Frontal cortex (tissue), 4 donors: ENCODE measurements around the gene ASTN1. TPM values are rescaled to one million over a fixed set of nuclear protein-coding genes. Genes with fewer than 3 reads are reported as not detected.

Experiments used
- DNase-seq, 2 donors: peaks; one replicate each; pipeline ENCODE4 v3.0.0; 2012; ENCODE audit warnings: low spot score in 2 of 2
- FAIRE-seq: peaks from 2 replicates; lab custom pipeline; 2012; peaks lifted over from hg19 to GRCh38; lab: Jason Lieb, UNC
- total RNA-seq: library from RNA; depleted of rRNA; stranded (reverse); fragments of >200 nt; gene quantifications from one replicate; pipeline ENCODE4 v1.2.3, GENCODE V29; 2014
- donor health status: control.
- donor health status: control.
- donor health status: control.

ASTN1 gene
- 59.1 TPM for total RNA-seq

DNA sequence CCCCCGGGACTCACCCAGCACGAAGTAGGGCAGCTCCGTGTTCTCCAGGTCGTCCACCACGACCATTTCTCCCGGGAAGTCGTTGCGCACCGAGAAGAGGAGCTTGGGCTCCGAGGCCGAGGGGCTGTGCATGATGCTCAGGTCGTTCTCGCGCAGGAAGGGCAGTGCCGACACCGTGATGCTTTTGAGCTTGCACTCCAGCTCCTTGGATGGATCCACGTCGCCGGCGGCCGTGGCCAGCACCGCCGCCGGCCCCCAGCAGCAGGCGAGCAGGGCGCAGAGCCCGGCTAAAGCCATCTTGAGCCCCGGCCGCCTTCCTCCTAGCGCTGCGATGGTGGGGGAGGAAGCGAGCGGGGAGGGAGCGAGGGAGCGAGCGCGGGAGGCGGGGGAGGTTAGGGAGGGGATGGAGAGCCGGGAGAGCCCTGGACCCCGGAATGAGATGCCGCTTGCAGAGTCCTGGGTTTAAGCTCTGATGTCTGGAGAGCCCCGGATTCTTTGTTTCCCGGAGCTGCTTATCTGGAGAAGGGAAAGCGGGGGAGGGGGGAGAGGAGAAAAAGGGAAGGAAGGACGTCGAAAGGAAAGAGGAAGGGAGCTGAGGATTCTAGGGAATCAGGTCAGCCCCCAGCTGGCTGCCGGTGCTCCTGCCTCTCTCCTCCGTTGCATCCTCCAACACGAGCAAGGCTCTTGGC lies at the start of gene ASTN1:
TSS of gene ASTN1 (minus strand) at position 333 of the 689 bp plus-strand sequence. CDS start at position 297, 36 bp downstream.
- DNase-seq (peak; percentile 54 to 55), FAIRE-seq (no peak)

DNA sequence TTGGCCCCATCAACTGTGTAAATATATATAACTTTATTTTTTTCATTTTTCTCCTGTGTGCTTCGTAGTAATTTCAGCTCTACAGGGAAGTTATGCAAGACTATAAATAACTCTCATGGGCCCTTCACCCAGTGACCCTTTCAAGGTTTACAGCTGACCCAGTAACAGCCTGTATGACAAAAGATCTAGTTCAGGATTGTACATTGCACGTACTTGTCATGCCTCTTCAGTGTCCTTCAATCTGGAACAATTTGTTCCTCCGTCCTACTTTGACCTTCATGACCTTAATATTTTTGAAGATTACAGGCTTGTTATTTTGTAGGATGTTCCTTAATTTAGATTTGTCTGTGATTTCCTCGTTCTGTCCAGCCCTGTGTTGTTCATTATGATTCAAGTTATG lies 46.7 kb upstream of the ASTN1 start:
- DNase-seq (no peak), FAIRE-seq (no peak)

DNA sequence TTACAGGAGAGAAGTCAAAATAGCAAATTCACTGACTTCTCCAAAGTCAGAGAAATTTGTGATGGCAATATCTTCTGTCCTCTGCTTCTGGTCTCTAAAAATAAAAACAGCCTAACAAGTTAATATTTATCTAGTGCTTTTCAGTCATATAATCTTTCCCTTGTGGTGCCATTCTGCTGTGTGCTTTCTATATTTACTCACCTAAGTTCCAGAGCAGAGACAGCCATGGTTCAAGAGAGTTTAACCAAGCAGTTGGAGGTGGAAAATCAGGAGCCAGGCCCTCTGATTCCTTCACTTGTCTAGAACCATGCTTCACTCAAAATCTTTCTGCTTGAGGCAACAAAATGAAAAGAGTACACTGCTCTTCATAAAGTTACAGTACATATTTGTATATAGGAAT lies 45.6 kb upstream of the ASTN1 start:
- FAIRE-seq: no peak

DNA sequence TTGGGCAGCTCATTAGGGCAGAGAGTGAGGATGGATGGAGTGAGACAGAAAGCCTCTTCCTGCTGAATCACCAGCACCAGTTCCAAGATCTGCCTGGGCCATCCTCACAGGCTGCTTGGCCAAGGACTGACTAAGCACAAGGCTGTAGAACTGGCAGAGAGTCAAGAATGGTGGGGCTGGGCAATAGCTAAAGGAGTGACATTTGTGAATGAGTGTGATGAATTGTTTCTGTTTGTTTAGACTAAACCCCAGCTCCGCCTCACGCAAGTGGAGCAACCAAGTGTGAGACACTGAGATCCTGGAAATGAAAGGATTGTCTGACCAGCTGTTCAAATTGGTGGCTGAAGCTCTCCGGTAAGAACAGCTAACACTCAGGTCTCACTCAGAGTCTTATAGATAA lies 44.8 kb upstream of the ASTN1 start:
- FAIRE-seq (no peak), DNase-seq (peak in 1 of 2 donors; percentile 40)

More for the DNA sequence above, 45.6 kb upstream of the ASTN1 start:
- DNase-seq: no peak

DNA sequence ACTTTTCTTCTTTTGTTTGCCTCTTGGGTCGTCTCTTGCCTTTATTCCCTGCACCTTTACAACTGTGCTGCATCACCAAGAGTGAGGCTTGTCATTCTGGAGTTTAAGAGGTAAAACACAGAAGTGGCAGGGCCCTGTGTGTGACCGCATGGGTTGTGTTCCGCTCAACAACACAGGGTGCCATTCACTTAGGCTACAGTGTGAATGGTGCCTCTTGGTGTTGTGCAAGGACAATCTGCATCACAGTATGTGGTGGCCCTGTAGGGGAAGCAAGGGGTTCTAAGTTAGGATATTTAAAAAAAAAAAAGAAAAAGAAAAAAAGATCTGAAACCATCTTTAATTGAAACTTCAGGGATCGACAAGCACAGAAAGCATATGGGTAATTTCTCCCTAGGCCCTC lies 44.4 kb upstream of the ASTN1 start:
- FAIRE-seq (no peak), DNase-seq (no peak)

DNA sequence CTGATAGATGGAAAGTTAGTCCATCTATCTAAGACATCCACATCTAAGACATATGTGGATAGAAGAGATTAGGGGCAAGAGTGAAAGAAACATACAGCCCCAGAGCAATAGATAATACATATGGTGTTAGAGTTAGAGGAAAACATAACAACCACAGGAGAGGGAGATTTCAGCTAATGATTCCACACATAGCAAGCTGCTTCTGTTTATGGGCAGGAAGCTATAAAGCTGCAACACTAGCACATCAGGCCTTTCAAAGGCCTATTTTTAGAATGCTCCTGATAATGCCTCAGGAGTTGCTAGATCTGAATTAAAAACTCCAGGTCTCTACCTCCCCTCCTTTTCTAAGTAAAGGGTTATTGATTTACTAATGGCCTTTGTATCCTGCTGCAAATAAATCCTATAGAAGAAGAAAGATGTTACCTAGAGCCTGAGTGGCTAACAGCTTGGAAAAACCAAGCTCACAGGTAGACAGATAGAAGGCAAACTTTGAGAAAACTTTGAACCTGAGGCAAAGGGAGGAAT lies 42.4 kb upstream of the ASTN1 start:
- DNase-seq (no peak), FAIRE-seq (no peak)

DNA sequence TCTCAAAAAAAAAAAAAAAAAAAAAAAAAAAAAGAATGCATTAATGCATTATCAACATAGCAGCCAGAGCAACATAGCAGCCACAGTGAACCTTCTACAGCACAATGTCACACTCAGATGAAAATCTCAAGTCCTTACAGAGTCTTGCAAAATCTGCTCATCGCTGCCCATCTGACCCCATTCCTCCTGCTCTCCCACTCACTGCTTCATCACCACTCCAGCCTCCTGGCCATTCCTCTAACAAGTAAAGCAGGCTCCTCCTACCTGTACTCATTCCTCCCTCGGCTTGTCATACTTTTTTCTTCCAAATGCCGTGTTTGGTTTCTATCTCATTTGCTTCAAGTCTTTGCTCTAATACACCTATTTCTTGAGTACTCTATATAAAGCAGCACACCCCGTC lies 35.8 kb upstream of the ASTN1 start:
- FAIRE-seq (no peak), DNase-seq (no peak)

DNA sequence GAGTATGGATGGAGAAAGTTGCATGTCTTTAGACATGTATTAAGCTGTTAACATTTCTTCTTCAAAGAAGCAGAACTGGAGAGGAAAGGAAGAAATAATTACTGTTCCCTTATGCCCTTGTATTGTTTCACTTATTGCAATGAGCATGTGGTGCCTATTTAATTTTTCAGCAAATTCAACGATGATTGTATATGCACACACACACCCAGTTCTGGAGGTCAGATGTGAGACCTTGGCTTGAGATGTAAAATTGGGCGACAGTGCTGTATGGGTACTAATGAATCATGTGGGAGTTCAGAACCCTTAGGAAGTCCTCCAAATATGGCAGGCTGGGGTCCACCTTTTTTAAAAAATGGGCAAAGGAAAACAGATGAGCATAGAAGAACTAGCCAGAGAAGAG lies 33.7 kb upstream of the ASTN1 start:
- no peak for DNase-seq
- no peak for FAIRE-seq

DNA sequence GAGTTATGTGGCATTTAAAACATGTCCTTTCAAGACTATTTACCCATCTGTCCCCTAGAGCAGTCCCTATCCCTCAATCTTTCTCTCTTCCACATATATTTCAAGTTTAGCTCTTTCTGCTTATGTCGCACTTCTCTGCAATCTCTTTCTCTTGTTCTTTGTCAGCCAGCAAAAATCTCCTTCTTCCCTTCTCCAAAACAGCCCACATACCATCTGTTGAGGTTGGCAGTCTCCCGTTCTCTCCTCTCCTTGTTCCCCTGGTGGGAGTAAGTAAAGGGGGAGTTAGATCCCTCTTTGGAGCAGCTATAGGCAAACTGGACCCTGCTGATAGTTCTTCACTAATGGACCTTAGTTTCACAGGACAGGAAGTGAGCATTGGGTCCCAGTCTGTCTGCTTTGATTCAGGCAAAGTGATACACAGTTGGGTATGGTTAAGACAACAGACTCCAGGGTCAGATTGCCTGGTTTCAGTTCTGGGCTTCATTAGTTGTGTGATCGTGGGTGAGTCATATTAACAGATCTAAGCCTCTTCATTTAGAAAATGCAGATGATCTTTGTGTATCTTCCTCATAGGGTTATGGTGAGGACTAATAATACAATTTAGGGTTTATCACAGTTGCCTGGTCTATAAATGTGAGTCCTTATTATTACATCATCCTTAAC lies 25.9 kb upstream of the ASTN1 start:
- DNase-seq (no peak), FAIRE-seq (no peak)

DNA sequence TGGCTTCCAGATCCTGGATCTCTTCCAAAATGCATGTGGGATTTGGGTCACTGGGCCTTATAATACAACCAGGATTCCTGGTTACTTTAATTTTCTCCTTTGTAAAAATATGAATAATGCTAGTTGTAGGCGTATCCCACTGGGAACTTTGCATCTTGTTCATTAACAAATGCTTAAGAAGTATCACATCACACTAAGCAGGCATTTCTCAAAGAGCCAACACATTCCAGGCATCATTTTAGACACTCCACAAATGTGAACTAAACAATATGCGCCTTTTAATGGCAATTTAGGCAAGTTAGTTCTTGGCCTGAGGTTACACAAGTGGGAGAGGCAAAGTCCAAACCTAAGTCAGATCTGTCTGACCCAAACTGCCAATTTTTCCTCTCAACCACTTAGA lies 22.1 kb upstream of the ASTN1 start:
- FAIRE-seq (no peak), DNase-seq (no peak)

DNA sequence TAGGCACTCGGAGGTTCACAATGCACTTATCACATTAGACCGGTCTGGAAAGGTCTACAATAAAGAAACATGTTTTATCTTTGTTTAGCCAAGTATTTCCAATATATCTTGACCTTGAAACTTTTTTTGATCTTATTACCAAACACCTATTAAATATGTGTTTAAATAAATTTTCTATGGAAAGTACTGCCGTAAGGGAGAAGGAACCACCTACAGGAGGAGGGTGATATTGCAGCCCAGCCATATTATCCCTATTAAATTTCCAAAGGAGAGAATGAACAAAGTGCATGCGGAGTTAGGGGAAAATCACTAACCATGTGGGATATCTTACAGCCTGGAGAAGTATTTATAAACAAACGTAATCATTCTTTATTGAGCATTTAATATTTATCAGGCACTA lies 20.7 kb upstream of the ASTN1 start:
- DNase-seq: no peak
- FAIRE-seq: no peak

DNA sequence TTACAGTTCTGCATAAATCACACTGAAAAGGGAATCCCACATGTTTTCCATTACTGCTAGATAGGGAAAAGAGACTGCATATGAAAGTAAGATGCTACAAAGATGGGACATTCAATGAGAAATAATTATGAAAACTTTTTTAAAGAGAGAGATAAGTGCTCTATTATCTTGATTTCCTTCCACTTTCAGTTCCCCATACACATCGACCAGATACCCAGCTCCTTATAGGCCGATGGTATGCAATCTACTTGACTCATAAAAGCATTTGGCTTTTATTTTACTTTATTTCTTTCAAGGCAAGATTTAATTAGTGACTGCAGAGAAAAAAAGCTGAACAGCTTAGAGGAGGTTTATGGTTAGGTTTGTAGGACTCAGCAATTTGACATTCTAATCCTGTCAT lies 19.3 kb upstream of the ASTN1 start:
- FAIRE-seq: no peak
- no peak for DNase-seq

DNA sequence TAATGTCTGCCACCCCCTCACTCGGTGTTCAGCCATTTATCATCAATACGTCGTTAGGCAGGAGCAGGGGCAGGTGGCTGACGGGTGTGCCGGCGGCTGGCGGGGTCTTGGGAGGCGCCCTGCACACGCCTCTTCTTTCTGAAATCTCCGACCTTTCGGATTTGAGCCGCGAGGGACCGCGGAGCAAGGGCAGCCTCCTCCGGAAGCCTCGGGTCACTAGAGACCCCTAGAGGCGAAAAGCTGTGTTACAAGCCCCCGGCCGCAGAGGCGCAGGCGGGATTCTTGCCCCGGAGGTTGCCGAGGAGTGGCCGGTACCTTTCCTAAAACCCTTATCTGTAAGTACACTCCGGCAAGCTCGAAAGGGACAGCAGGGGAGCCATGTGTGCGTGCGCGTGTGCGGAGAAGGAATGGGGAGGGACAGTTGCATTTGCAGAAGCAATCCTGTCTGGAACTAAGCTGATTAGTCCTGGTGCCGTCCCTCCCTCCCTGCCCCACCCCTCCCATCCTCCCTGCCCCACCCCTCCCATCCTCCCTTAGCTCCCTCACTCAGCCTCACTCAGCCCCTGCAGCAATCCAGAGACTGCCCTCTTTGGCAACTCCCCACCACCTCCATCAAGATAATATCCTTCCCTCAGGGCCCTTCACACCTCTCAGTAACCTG lies 17.2 kb upstream of the ASTN1 start:
- DNase-seq (peak in 1 of 2 donors; percentile 64), FAIRE-seq (no peak)

DNA sequence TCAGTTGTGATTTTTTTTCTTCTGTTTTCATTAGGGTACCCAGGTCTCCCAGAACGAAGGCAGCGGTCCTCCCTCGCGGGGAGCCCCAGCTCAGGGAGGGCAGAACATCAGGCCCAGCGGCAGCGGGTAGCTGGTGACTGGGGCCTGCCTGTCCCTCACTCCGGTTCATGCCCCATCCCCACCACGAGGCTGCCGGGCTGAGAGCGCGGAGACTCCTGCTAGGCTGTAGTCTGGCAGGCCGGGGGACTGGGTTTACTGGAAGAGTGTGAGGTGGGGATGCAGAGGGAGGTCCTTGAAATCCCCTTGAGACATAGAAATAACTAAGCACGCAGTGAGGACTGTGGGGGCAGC lies 16.7 kb upstream of the ASTN1 start:
- no peak for DNase-seq
- no peak for FAIRE-seq

DNA sequence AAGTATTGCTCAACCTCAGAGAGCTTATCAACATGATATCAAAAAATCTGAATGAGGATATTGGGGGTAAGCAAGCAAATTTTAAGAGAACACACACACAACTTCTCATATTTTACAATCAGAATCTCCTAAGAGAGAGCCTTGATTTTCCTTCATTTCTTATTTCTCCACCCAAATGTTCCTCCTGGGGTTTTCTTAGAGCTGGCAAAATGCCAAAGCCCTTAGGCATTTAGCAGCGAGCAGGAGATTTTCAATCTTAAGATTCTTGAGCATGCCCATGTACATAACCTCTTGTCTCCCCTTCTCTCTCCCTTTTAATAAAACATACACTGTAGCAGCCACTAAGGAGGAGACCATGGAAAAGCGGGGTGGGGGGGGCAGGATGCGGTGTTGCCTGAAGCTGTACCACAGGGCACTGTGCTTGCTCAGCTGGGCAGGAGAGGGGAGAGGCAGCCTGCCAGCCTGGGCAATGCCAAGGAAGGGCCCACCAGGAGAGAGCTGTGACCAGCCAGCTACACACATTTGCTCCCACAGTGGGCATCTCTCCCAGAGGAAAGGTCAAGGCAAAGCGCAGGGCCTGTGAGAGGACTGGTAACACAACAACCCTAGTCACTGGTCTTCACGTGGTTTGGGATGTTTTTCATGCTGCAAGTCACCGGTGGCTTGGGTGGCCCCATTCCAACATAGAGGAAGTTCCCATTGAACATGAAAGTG lies 10.6 kb upstream of the ASTN1 start:
- FAIRE-seq: no peak
- DNase-seq: peak in 1 of 2 donors; percentile 14

DNA sequence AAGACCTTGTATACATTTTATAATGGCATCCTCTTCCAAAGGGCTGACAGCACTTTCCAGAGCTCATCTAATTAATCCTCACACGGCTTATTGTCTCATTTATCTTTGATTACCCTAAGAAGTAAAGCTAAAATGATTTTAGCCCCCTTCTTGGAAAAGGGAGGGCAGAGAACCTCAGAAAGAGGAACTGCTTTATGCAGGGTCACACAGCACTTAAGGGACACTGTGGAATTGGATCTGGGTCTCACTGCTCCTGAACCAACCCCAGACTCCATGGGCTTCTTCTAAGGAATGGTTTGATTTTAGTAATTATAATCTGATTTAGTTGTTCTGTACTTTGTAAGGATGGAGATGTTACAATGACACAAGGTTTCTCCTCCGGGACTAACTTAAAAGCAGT lies 9.5 kb upstream of the ASTN1 start:
- DNase-seq (no peak), FAIRE-seq (no peak)

DNA sequence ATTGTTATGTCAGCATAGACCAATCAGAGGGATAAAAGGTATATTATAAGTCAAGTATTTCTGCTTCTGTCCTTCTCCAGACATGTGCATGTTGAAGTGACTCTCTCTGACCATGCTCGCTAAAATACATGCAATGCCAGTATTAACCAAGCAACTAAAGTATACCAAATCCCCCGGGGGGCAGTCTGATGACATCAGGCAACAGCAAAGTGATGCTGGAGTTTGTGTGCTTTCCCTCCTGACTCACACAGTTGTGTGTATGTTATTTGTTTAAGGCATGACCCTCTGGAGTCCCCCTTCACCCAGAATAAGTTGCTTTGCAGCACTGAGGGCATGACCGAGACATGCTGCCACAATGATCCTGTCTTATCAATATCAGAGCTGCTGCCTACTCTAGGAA lies 8.4 kb upstream of the ASTN1 start:
- DNase-seq: no peak
- FAIRE-seq: no peak

DNA sequence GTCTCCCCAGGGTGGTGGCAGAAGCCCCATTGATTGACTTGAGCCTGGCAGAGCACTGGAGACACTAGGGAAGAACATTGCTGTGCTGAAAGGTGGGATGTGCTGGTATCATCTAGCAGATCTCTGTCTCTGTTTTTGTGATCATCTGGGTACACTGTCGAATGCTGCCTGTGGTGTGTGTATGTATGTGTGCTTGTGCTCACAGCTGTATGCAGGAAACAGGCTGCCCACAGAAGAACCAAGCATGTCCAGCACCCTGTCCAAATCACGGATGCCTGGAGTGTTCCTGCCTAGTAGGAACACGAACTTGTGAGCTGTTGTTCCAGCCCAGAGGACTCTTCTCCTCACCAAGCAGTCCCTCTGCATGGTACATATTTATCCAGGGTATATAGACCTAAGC lies 7.8 kb upstream of the ASTN1 start:
- no peak for DNase-seq
- FAIRE-seq: no peak

DNA sequence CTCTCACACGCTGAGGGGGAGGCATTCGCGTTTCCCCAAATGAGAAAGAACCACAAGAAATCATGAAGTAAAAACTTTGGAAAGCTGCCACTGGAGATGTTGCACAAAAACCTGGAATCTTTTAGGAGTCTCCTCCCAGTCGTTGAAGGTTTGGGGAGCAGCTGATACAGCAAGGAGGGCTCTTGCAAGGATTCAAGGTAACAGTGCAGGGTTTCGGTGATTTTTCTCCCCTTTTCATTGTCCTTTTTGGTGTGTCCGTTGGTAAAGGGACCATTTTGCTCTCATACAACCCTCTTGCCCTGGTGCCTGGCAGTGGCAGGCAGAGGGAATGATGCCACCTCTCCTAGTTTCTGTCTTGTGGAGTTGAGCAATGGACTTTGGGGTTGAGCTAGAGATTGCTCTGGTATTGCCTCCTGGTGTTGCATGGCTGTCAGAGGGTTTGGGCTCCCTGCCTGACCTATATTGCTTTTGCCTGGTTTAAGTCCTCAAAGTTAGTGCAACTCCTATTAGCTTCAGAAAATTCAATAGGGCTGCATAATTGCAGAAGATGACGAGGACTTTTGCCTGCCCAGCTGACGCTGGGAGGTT lies 7.1 kb upstream of the ASTN1 start:
- no peak for DNase-seq
- FAIRE-seq: no peak
